AML-193 (cell line): ENCODE measurements around the gene COLGALT1.
"Not testable (repeated sequence)": the region's sequence is repeated elsewhere in the genome, so short reads cannot be mapped to it uniquely, and the experiment has no call there.

ENCODE experiments used
- DNase-seq, 2 experiments: peaks; one replicate each; lab custom pipeline; 2025; lab: John Stamatoyannopoulos, UW

Gene COLGALT1

GRCh38 chr19:17555480-17555928, at the start of gene COLGALT1:
Gene COLGALT1, plus strand, starts transcription at chr19:17555649. Its CDS starts 65 bp downstream, at chr19:17555714.
- peak; percentile 98 to 99 for DNase-seq

GRCh38 chr19:17506745-17507144, 48.7 kb upstream of the COLGALT1 start:
- no peak for DNase-seq

- not testable (repeated sequence) for DNase-seq
These were observed 46.9 kb upstream of the COLGALT1 start for GRCh38 chr19:17508558-17508933.

GRCh38 chr19:17510220-17510993, 45.0 kb upstream of the COLGALT1 start:
- DNase-seq: peak in 1 of 2 experiments; percentile 8

- DNase-seq: peak; percentile 71 to 87
These were observed 43.5 kb upstream of the COLGALT1 start for GRCh38 chr19:17511724-17512573.

- no peak for DNase-seq
These were observed 42.9 kb upstream of the COLGALT1 start for GRCh38 chr19:17512574-17512939.

GRCh38 chr19:17515408-17516149, 39.9 kb upstream of the COLGALT1 start:
- DNase-seq: no peak

- no peak for DNase-seq
These were observed 37.6 kb upstream of the COLGALT1 start for GRCh38 chr19:17517898-17518297.

- DNase-seq: not testable (repeated sequence)
These were observed 36.8 kb upstream of the COLGALT1 start for GRCh38 chr19:17518654-17519053.

GRCh38 chr19:17519967-17520366, 35.5 kb upstream of the COLGALT1 start:
- DNase-seq: no peak

- no peak for DNase-seq
These were observed 34.6 kb upstream of the COLGALT1 start for GRCh38 chr19:17520865-17521264.

- peak; percentile 94 to 95 for DNase-seq
These were observed 32.2 kb upstream of the COLGALT1 start for GRCh38 chr19:17522988-17523872.

- DNase-seq: no peak
These were observed 30.8 kb upstream of the COLGALT1 start for GRCh38 chr19:17524651-17525050.

GRCh38 chr19:17525141-17525540, 30.3 kb upstream of the COLGALT1 start:
- DNase-seq: no peak

GRCh38 chr19:17526922-17527321, 28.5 kb upstream of the COLGALT1 start:
- DNase-seq: no peak

GRCh38 chr19:17527326-17527725, 28.1 kb upstream of the COLGALT1 start:
- no peak for DNase-seq

- no peak for DNase-seq
These were observed 26.8 kb upstream of the COLGALT1 start for GRCh38 chr19:17528610-17529009.

GRCh38 chr19:17529239-17530158, 25.9 kb upstream of the COLGALT1 start:
- DNase-seq: no peak

GRCh38 chr19:17530586-17530985, 24.9 kb upstream of the COLGALT1 start:
- no peak for DNase-seq

- no peak for DNase-seq
These were observed 23.3 kb upstream of the COLGALT1 start for GRCh38 chr19:17532116-17532515.
